Endothelial cell of umbilical vein (primary cell): ENCODE results near the gene TRAP1. TPM values are rescaled to one million over a fixed set of nuclear protein-coding genes. Genes with fewer than 3 reads are reported as not detected.

ENCODE experiments used
- BruUV-seq: library from RNA; stranded (reverse); fragments of 400-500 nt; replicated peaks from 2 replicates; lab custom pipeline; 2021; lab: Mats Ljungman, UMichigan
- CTCF ChIA-PET: fragments of 300-600, 350-600 bp; sonication (Branson Sonifier 250); formaldehyde crosslinking; loops from one replicate; lab custom pipeline; 2021; ENCODE audit warnings: antibody characterized with exemption, inconsistent platforms; lab: Charles Lee
- POLR2A ChIA-PET: fragments of 300-600, 350-600 bp; sonication (Branson Sonifier 250); formaldehyde crosslinking; loops from one replicate; lab custom pipeline; 2021; ENCODE audit warnings: antibody characterized with exemption, inconsistent platforms; lab: Charles Lee
- DNase-seq: peaks from one replicate; pipeline ENCODE4 v3.0.0-alpha.2; 2011; ENCODE audit warnings: low read depth, low spot score
- FAIRE-seq: peaks from 2 replicates; lab custom pipeline; 2011; peaks lifted over from hg19 to GRCh38; lab: Jason Lieb, UNC
- H2AFZ ChIP-seq: 2 replicates; pipeline ENCODE4 v1.6.0; 2012; ENCODE audit warnings: low read depth, low read length, control low read depth, inconsistent platforms
- H3K27ac ChIP-seq: 2 replicates; pipeline ENCODE4 v1.5.1; 2011; ENCODE audit warnings: low read depth, mild to moderate bottlenecking, control low read depth, low read length, moderate library complexity; ENCODE audit not compliant: insufficient read depth
- H3K27me3 ChIP-seq, 2 experiments: 2 replicates each; pipeline versions ENCODE4 v1.6.0 to v1.6.1; 2011; ENCODE audit warnings: low read length in 2 of 2, mixed read lengths in 1 of 2; ENCODE audit not compliant: control insufficient read depth in 2 of 2, insufficient read depth in 2 of 2
- H3K36me3 ChIP-seq, 2 experiments: 2 replicates in 1 of 2; 3 replicates in 1 of 2; pipeline ENCODE4 v1.5.1; 2011; ENCODE audit warnings: low read length in 2 of 2, mild to moderate bottlenecking in 1 of 2, moderate library complexity in 1 of 2; ENCODE audit not compliant: control insufficient read depth in 2 of 2, insufficient read depth in 2 of 2; ENCODE audit errors: extremely low read depth in 1 of 2
- H3K4me1 ChIP-seq: 3 replicates; pipeline ENCODE4 v1.5.1; 2011; ENCODE audit warnings: mild to moderate bottlenecking, low read length; ENCODE audit not compliant: control insufficient read depth, insufficient read depth; ENCODE audit errors: extremely low read depth
- H3K4me2 ChIP-seq: 2 replicates; pipeline ENCODE4 v1.6.1; 2011; ENCODE audit warnings: low read length, control low read depth, mixed read lengths; ENCODE audit not compliant: insufficient read depth
- H3K4me3 ChIP-seq, 3 experiments: fragments of 200-600 bp in 1 of 3; sonication (generic), shearing (Covaris generic) in 1 of 3; replicated peaks in 1 of 3; 2 replicates each; pipeline ENCODE4 v1.5.1; 2011 to 2016; ENCODE audit warnings: control low read depth in 3 of 3, low read length in 3 of 3, mild to moderate bottlenecking in 2 of 3, inconsistent platforms in 1 of 3, low read depth in 1 of 3, moderate library complexity in 1 of 3; ENCODE audit not compliant: insufficient read depth in 1 of 3
- H3K79me2 ChIP-seq: 2 replicates; pipeline ENCODE4 v1.6.0; 2012; ENCODE audit warnings: low read length, inconsistent platforms; ENCODE audit not compliant: control insufficient read depth, insufficient read depth
- H3K9ac ChIP-seq: replicated peaks from 2 replicates; pipeline ENCODE3; 2011; ENCODE audit warnings: low read length, control low read depth; ENCODE audit not compliant: insufficient read depth; ENCODE audit errors: extremely low read depth
- H3K9me1 ChIP-seq: replicated peaks from 3 replicates; pipeline ENCODE4 v1.6.0; 2011; ENCODE audit warnings: mild to moderate bottlenecking, low read length; ENCODE audit not compliant: control insufficient read depth, insufficient read depth; ENCODE audit errors: extremely low read depth
- H3K9me3 ChIP-seq: replicated peaks from 2 replicates; pipeline ENCODE4 v1.5.1; 2012; ENCODE audit warnings: low read length, inconsistent platforms; ENCODE audit not compliant: control insufficient read depth, insufficient read depth
- H4K20me1 ChIP-seq: replicated peaks from 2 replicates; pipeline ENCODE3; 2011; ENCODE audit warnings: mild to moderate bottlenecking, low read length; ENCODE audit not compliant: control insufficient read depth, insufficient read depth; ENCODE audit errors: extremely low read depth
- CTCF ChIP-seq, 2 donors: IDR thresholded peaks; 1 replicate in 1 of 2; 2 replicates in 1 of 2; pipeline ENCODE4 v1.5.1; 2011; ENCODE audit warnings: low read length in 2 of 2, mild to moderate bottlenecking in 2 of 2, moderate library complexity in 2 of 2, control low read depth in 1 of 2, inconsistent platforms in 1 of 2, low read depth in 1 of 2; ENCODE audit not compliant: insufficient read depth in 1 of 2; ENCODE audit errors: extremely low read depth in 1 of 2
- EZH2 ChIP-seq: IDR thresholded peaks from 2 replicates; pipeline ENCODE4 v1.6.1; 2012; ENCODE audit warnings: borderline replicate concordance, low read depth, mild to moderate bottlenecking, moderate library complexity, low read length, inconsistent platforms; ENCODE audit not compliant: severe bottlenecking
- FOS ChIP-seq: IDR thresholded peaks from 2 replicates; pipeline ENCODE4 v1.6.1; 2011; ENCODE audit warnings: mild to moderate bottlenecking, low read length, moderate library complexity, borderline replicate concordance; ENCODE audit not compliant: insufficient read depth
- JUN ChIP-seq: IDR thresholded peaks from 2 replicates; pipeline ENCODE4 v1.6.1; 2011; ENCODE audit warnings: borderline replicate concordance, low read depth; ENCODE audit not compliant: insufficient read length, insufficient read depth
- MAX ChIP-seq: IDR thresholded peaks from 2 replicates; pipeline ENCODE4 v1.6.1; 2011; ENCODE audit not compliant: insufficient read depth, insufficient read length
- MYC ChIP-seq: IDR thresholded peaks from one replicate; pipeline ENCODE4 v1.6.1; 2011; ENCODE audit warnings: mild to moderate bottlenecking, low read depth, low read length
- POLR2A ChIP-seq: IDR thresholded peaks from 2 replicates; pipeline ENCODE4 v1.6.1; 2012; ENCODE audit warnings: low read depth, mild to moderate bottlenecking, control low read depth, low read length
- POLR2AphosphoS5 ChIP-seq: IDR thresholded peaks from 2 replicates; pipeline ENCODE4 v1.6.1; 2012; ENCODE audit warnings: low read depth, mild to moderate bottlenecking, control low read depth, low read length, moderate library complexity; ENCODE audit not compliant: insufficient read depth
- dilution Hi-C: fragments of 300-500 bp; cut with MboI; formaldehyde crosslinking; loops from one replicate; pipeline ENCODE4 v1.15.0; 2019; ENCODE audit warnings: low sequenced_read_pairs; ENCODE audit not compliant: extremely low pct_ligation_motif_present
- intact Hi-C: fragments of 100-400 bp; cut with micrococcal nuclease; formaldehyde crosslinking; loops from one replicate; pipeline ENCODE4 v1.10.0; 2022
- polyA plus RNA-seq, 4 experiments: library from polyadenylated mRNA; depleted of rRNA in 3 of 4; stranded (reverse) in 3 of 4; unstranded in 1 of 4; fragments of >200 nt; gene quantifications; 2 replicates each; pipeline versions ENCODE4 v1.2.1 to v1.2.3, GENCODE V29; 2011 to 2012; ENCODE audit warnings: missing spikeins in 1 of 4
- total RNA-seq: library from RNA; stranded (reverse); gene quantifications from 2 replicates; pipeline ENCODE4 v1.2.3, GENCODE V29; 2021

Gene TRAP1
- total and polyA plus RNA-seq, 2 donors (not counting 3 experiments of a cell fraction or from before 2014, with no cell fraction given) = 95.6 to 102 TPM

- Histone ChIP-seq H2AFZ (no peak overlapping the region), H3K27ac (no peak overlapping the region), H3K36me3 (no peaks in the 10 kb centered on the region), H3K4me1 (peaks cover 9% of the 10 kb centered on the region), H3K4me2 (peak overlapping the region; percentile 45), H3K79me2 (peaks cover 31% of the 10 kb centered on the region), H3K9ac (no peak overlapping the region), H4K20me1 (no peaks in the 10 kb centered on the region), H3K27me3 (no peaks in the 10 kb centered on the region), H3K9me3 (no peaks in the 10 kb centered on the region), H3K4me3 (peak overlapping the region; percentile 22 to 92 (median 62)), H3K9me1 (peaks cover 3% of the 10 kb centered on the region)
- no TSS peak for BruUV-seq
- TF ChIP-seq JUN = no peak
- no peak for TF ChIP-seq POLR2AphosphoS5
- no peak for TF ChIP-seq POLR2A
- no peak for TF ChIP-seq MAX
- TF ChIP-seq FOS = no peak
- TF ChIP-seq CTCF (IDR thresholded peaks at IDR 0.05; ENCODE audit: extremely low read depth in 1 of 2, insufficient read depth in 1 of 2, low read depth in 1 of 2, low read length in 2 of 2) = no peak
- TF ChIP-seq MYC = no peak
- TF ChIP-seq EZH2 = no peak
- dilution Hi-C loops = no loop called here
- DNase-seq (no peak), FAIRE-seq (no peak)
- ChIA-PET POLR2A (no interaction called here), CTCF (interaction anchor here (1.3 kb wide), 1 partner anchor 86 kb away, joined by 3 read pairs; no protein-coding TSS in a partner anchor)
- intact Hi-C loops = no loop called here
These were observed 104.5 kb downstream of the TRAP1 start for GRCh38 chr16:3612510-3613466.
